ENCODE measurements around the gene PCMTD2.

PCMTD2 gene

GRCh38 chr20:64242003-64242796, 13.3 kb upstream of the PCMTD2 start:
- no peak for TF ChIP-seq CTCF (IDR thresholded peaks at IDR 0.05; ENCODE audit: borderline replicate concordance, control extremely low read depth, extremely low read depth, insufficient read depth, missing control alignments)
- in situ Hi-C loops (cut with MboI; ENCODE audit: low sequenced_read_pairs, unreplicated experiment), result no loop called here

GRCh38 chr20:64242797-64243475, 12.6 kb upstream of the PCMTD2 start:
- DNase-seq (ENCODE audit: low spot score), result no peak
- in situ Hi-C loops (cut with MboI; ENCODE audit: low sequenced_read_pairs, unreplicated experiment), result no loop called here
- no peak for TF ChIP-seq CTCF (IDR thresholded peaks at IDR 0.05; ENCODE audit: borderline replicate concordance, control extremely low read depth, extremely low read depth, insufficient read depth, missing control alignments)

More at GRCh38 chr20:64242003-64242796, 13.3 kb upstream of the PCMTD2 start:
- no peak for DNase-seq (ENCODE audit: low spot score)

- no peak for TF ChIP-seq CTCF (IDR thresholded peaks at IDR 0.05; ENCODE audit: borderline replicate concordance, control extremely low read depth, extremely low read depth, insufficient read depth, missing control alignments)
- DNase-seq (ENCODE audit: low spot score), result no peak
- in situ Hi-C loops (cut with MboI; ENCODE audit: low sequenced_read_pairs, unreplicated experiment), result no loop called here
Observed at GRCh38 chr20:64244281-64244805, 11.2 kb upstream of the PCMTD2 start.

- no peak for DNase-seq (ENCODE audit: low spot score)
Observed at GRCh38 chr20:64244870-64245603, 10.5 kb upstream of the PCMTD2 start.

GRCh38 chr20:64245746-64246595, 9.6 kb upstream of the PCMTD2 start:
- in situ Hi-C loops (cut with MboI; ENCODE audit: low sequenced_read_pairs, unreplicated experiment), result no loop called here
- DNase-seq (ENCODE audit: low spot score), result no peak
- no peak for TF ChIP-seq CTCF (IDR thresholded peaks at IDR 0.05; ENCODE audit: borderline replicate concordance, control extremely low read depth, extremely low read depth, insufficient read depth, missing control alignments)

More at GRCh38 chr20:64244870-64245603, 10.5 kb upstream of the PCMTD2 start:
- in situ Hi-C loops (cut with MboI; ENCODE audit: low sequenced_read_pairs, unreplicated experiment), result no loop called here
- TF ChIP-seq CTCF (IDR thresholded peaks at IDR 0.05; ENCODE audit: borderline replicate concordance, control extremely low read depth, extremely low read depth, insufficient read depth, missing control alignments), result no peak
